HFF-Myc (cell line): ENCODE data around the gene BAHD1.

ENCODE experiments used
- DNase-seq: peaks from one replicate; pipeline ENCODE4 v3.0.0-alpha.2; 2011; ENCODE audit warnings: low read depth; ENCODE audit errors: extremely low read depth
- H3K4me3 ChIP-seq: replicated peaks from 2 replicates; pipeline ENCODE4 v1.5.1; 2011; ENCODE audit warnings: low read depth, mild to moderate bottlenecking, control low read depth, low read length
- CTCF ChIP-seq: IDR thresholded peaks from 2 replicates; pipeline ENCODE4 v1.5.1; 2012; ENCODE audit warnings: mild to moderate bottlenecking, low read depth, low read length, control low read depth; ENCODE audit errors: missing control alignments

BAHD1 gene

GRCh38 chr15:40513609-40514008, 72.9 kb downstream of the BAHD1 start:
- no peak overlapping the region for H3K4me3 ChIP-seq
- TF ChIP-seq CTCF = no peak
- no peak for DNase-seq

DNA sequence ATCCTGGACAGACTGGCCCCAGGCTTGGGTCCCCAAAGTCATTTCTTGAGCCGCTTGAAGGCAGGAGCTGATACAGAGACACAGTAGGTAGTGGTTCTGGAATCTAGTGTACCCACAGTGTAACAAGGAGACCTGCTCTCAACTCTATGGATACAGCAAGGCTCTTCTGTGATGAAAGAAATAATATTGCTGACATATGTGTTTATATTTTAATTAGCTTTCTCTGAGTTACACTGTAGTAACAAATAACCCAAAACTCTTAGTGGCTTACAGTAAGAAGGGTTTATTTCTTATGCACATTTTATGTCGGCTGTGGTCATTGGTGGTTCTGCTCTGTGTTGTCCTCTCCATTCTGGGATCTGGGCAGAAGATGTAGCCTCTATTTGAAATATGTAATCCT, 75.6 kb downstream of the BAHD1 start:
- no peak for TF ChIP-seq CTCF
- no peak overlapping the region for H3K4me3 ChIP-seq
- no peak for DNase-seq
